ENCODE measurements around the gene KIF2A.

DNA sequence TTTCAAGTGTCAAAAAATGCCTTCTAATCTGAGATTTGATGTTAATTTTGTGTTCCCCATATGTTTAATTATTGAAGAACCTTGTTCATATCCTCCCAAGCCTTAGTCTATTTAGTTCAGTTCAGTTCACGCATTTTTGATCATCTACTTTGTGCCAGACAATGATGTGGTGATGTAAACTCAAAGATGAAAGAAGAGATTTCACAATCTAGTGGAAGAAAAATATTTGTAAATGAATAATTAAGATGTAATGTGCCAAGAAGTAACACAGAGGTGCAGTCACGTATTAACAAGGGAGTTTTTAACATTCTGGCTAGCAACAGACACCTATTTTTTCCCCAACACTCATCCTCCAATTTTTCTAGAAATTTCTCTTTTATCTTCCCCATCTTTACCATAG is 22.1 kb upstream of the KIF2A start:
- TF ChIP-seq SP1 (IDR thresholded peaks at IDR 0.05) (no peak), ELF4 (IDR thresholded peaks at IDR 0.05) (no peak), FOXM1 (IDR thresholded peaks at IDR 0.05; ENCODE audit: borderline replicate concordance) (no peak), TARDBP (IDR thresholded peaks at IDR 0.05) (no peak), FOXA1 (IDR thresholded peaks at IDR 0.05) (no peak), FOXK2 (IDR thresholded peaks at IDR 0.05) (no peak)
